Caki2 (cell line): Measurements from ENCODE around the gene DDC. TPM values are rescaled to one million over a fixed set of nuclear protein-coding genes. Genes with fewer than 3 reads are reported as not detected.
A peak's percentile ranks its signal among the peaks of the same experiment; 100 is the strongest.
"Not testable (repeated sequence)": the region's sequence is repeated elsewhere in the genome, so short reads cannot be mapped to it uniquely, and the experiment has no call there.

Source experiments
- DNase-seq: peaks from one replicate; pipeline ENCODE4 v3.0.0-alpha.2; 2015; ENCODE audit warnings: low read depth
- in situ Hi-C: cut with HindIII; loops from 2 replicates; pipeline ENCODE4 v1.10.0; 2016; ENCODE audit warnings: low sequenced_read_pairs, low pct_unique_long_range_greater_than_20kb, mixed read lengths
- total RNA-seq: library from RNA; depleted of rRNA; stranded (reverse); fragments of >200 nt; shearing (Covaris generic); gene quantifications from 2 replicates; pipeline ENCODE4 v1.2.3, GENCODE V29; 2014; ENCODE audit warnings: low replicate concordance

Gene DDC
- total RNA-seq, 1 experiment from 2014 or later, result 4.4 TPM

DNA sequence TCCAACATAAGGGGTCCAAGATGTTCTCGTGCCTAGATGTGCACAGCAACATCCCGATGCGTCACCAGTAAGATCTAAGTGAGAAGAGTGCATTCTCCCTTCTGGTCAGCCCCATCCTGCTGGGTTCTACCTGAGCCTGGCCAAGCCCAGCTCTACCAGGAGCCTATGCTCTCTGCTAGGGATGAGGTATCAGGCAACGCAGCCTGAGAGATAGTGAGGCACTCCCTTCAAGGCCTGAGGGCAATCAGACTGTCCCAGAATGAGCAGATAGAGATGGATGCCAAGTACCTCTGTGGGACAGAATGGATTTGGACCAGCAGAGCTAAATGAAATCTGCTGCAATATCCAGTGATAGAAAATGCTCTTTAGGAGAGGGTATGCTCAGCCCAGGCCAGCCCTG is 26.7 kb downstream of the DDC start:
- in situ Hi-C loops, result no loop called here

DNA sequence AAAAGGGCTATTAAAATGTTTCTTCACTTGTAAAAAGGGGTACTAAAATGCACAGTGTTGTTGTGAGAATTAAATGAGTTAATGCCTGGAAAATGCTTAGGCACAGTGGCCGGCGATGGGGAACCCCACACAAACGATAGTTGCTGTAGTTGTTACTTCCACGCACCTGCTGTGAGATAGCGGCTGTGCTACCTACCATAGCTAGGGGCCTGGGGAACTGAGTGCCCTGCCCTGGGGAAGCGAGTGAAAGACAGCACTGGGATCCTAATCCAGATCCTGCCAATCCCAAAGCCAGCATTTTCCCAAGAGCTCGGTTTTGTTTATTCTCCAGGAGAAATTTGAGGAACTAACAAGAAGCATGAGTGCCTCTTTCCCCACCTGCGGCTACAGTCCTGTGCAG is 27.8 kb downstream of the DDC start:
- in situ Hi-C loops, result no loop called here
- no peak for DNase-seq

More for the DNA sequence above, 26.7 kb downstream of the DDC start:
- DNase-seq, result no peak

DNA sequence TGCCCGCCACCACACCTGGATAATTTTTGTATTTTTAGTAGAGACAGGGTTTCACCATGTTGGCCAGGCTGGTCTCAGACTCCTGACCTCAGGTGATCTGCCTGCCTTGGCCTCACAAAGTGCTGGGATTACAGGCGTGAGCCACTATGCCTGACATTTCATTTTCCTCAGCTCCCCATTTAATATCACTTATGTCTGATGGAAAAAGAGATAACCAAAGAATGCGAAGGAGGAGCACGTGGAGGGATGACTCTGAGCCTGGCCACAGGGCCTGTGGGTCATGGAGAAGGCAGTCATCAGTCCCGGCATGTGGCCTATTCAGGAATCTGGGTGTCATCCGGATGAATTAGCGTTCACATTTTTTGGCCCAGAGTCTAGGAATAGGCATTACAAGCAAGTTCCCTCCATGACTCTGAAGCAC is 29.9 kb downstream of the DDC start:
- in situ Hi-C loops, result not testable (repeated sequence)
- DNase-seq, result peak; percentile 56

DNA sequence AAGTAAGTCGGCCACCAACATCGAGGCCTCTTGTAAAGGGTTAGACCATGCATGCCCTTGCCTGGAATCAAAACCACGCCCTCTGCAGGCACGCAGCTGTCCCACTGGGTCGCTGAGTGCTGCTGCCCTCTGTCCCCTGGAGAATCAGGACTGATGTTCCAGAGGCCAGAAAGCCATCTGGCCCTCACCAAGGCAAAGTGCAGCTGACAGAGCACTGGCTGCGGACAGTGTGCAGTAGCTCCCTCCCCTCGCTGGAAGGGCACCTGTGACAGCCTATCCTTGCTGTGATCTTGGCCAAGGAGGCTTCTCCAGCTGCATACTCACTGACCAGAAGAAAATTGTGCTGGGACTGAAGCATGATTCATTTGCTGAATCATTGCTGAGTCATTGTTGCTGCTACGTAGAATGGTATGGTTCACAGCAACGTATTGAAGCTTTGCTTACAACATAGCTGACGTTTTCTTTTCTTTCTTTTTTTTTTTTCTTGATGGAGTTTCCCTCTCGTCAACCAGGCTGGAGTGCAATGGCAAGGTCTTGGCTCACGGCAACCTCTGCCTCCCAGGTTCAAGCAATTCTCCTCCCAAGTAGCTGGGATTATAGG is 30.4 kb downstream of the DDC start:
- in situ Hi-C loops, result no loop called here
- DNase-seq, result peak; percentile 98

DNA sequence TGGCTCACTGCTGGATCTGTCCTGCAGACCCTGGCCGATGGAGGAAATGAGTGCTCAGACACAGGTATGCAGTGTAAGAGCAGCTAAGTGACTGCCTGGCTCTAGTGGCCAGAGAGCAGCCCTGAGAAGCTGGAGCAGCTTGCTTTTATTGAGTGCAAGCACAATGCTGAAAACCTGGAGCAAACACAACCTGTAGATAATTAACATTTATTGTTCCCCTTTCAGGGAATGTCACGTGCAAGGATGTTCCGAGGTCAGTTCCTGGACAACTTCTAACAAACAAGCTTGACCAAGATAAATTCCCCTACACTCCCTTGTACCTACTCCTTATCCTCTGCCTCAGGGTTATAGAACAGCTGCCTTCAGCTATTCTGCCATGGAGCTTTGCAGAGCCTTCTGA is 31.3 kb downstream of the DDC start:
- peak; percentile 75 for DNase-seq
- in situ Hi-C loops, result no loop called here

DNA sequence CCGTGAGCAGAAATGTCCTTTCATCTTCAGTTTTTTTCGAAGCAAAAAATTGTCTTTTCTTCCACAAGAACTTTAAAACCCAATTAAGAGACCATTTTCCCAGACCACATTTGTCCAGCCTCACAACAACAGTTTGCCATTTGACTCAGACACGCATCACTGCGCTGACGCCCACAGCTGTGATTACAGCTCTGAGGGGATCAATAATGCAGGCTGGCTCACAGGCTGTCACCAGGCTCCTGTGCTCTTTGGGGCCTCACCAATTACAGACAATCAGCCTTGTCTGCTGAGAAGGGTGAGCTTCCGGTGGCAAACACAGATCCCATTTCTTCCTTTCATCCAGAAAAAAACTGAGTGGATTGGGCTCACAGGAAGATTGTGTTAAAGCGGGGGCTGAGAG is 33.3 kb downstream of the DDC start:
- DNase-seq, result no peak
- in situ Hi-C loops, result no loop called here

DNA sequence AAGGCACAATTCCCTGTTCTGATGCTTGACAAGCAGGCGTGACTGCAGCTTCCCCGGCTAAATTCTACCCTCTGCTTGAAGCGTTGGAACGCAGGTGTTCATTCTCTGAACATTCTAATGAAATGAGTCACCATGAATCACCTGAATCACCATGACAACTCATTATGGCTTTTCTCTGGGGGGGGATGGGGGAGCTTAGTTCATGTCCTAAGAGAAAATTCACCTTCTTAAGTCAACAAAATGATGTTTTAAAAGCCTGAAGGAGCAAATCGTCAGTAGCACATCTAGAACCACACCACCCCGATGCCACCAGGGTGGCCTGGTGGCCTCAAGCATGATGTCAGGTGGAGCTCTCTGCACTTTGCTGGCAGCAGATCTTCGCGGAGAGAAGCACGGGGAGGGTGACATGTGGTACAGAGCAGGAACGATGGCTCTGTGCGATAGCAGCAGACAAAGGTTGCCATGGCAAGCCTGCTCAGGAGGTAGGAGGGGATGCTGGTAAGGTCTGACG is 33.7 kb downstream of the DDC start:
- in situ Hi-C loops, result no loop called here

DNA sequence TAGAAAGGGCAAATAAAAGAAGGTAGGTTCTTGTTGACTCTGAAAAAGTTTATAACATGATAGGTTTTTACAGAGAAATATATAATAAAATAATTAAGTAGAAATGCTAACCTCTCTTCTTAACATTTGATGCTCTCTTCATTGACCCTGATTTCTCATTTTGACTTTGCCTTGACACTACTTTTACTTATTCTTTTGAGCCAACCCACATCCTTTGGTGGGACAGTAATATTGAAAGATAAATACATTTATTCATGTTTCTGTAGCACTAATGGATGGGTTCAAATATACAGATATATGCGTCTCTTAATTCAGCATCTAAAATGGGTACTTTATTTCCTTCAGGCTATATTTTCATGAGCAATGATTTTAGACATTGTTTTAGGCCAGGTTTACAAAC is 34.4 kb downstream of the DDC start:
- in situ Hi-C loops, result no loop called here
- no peak for DNase-seq

More for the DNA sequence above, 33.7 kb downstream of the DDC start:
- DNase-seq, result peak; percentile 89

DNA sequence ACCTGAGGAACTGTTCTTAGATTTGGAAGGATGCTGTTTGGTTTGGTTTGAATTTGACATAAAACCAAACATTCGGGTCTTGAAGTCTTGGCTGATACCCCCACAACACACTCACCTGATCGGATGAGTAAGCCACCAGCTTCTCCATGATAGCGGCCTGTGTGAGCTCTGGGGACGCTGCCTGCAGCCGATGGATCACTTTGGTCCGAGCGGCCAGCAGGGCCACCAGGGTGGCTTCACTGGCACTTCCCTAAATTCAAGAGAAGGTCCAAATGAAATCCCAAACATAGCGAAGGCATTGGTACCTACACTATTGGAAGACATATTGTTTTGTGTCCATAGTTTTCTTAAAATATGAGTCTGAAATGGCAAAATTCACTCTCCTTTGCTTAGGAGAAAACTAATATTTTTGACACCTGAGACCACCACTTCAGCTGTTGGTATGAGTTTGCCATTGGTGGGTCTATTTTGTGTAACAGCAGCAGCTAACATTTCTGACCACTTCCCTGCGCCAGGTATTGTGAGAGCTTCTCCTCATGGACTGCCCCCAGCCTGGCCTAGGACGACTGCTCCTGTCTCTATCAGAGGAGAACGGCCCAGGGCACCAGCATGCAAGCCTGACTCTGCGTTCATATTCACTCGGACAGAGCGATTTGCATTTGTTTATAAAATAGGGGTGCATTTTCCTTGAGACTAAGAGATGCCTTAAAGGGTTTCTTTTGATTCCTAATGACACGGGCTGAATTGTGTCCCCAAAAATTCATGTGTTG is 35.9 kb downstream of the DDC start:
- in situ Hi-C loops, result no loop called here
- no peak for DNase-seq

DNA sequence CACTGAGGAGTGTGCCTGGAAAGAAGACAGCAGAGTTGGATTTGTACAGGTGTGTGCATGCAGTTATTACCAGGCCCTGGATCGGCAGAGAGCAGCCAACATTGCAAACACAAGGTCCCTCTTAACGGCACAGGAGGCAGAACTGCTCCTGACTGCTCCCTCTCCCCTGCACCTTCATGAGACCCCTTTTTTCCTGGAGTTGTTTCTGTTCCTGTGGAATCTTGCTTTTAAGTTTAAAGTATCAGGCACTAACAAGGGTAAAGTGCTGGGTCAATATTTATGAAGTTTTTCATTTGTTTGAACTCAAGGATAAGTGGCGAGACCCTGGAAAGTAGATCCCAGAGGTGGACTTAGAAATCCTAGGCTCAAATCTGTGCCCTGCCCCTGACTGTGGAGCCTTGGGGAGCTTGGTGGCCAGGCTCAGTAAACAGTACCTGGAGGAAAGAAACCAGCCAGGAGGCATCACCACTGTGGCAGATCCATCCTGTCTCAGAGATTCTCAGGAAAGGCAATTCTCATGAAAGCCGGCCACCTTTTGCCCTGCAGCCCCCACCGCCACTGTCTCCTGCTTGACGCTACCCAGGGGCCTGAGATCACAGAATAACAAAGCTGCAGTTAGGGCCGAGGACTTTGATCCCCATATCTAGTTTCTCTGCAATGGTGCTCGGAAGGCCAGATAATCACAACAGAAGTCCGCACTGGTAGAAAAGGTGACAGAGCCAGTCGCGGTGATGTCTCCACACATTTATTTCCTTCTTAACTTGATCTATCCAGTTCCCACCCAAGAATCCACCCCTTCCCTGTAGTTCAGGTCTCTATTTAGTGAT is 36.7 kb downstream of the DDC start:
- DNase-seq, result no peak
- in situ Hi-C loops, result no loop called here

DNA sequence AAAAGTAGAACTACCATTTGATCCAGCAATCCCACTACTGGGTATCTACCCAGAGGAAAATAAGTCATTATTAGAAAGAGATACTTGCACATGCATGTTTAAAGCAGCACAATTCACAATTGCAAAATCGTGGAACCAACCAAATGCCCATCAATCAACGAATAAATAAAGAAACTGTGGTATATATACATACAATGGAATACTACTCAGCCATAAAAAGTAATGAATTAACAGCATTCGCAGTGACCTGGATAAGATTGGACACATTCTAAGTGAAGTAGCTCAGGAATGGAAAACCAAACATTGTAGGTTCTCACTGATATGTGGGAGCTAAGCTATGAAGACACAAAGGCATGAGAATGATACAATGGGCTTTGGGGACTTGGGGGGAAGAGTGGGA is 45.9 kb downstream of the DDC start:
- DNase-seq, result not testable (repeated sequence)

DNA sequence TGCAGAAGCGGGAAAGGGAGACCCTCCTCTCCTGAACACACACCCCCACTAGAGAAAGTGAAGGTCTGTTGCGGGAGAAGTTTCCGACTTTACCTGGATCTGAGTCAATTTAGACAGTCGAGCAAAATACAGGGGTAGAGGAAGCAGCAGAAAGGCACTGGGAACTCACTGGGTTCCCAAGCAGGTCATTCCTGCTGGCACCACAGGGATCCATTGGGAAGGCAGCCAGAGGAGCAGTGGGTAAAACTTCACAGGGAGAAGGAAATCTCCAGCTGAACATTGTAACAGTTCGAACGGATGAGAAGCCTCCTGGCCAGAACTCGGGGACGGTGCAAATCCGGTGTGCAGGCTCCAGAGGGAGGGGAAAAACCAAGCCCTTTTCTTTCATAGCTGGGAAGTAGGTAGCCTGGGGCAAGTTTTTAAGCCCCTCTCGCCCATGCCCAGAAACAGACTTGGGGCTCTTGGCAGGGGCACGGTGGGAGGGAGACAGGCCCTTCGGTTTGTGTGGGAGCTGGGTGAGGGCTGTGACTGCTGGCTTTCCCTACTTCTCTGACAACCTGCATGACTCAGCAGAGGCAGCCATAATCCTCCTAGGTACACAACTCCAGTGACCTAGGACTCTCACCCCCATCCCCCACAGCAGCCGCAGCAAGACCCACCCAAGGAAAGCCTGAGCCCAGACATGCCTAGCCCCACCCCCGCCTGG is 51.9 kb downstream of the DDC start:
- no peak for DNase-seq
- in situ Hi-C loops, result no loop called here

More for the DNA sequence above, 45.9 kb downstream of the DDC start:
- in situ Hi-C loops, result not testable (repeated sequence)

DNA sequence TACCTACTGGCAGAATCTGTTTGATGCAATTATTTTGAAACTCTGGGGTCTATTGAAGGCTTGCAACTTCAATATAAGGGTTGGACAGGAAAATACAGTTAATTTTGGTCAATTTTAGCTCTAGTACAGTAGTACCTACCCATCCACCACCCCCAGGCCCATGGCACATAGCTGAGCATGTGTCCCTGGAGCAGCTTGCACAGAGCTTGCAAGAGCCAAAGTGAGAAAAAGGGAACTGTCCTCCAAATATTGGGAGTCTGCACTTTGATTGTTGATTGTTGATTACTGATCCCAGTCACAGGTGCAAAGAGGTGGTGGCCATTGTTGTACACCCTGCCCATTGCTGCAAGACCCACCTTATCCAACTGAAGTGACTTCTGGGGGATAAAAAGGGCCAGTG is 52.8 kb downstream of the DDC start:
- DNase-seq, result no peak
- in situ Hi-C loops, result no loop called here

DNA sequence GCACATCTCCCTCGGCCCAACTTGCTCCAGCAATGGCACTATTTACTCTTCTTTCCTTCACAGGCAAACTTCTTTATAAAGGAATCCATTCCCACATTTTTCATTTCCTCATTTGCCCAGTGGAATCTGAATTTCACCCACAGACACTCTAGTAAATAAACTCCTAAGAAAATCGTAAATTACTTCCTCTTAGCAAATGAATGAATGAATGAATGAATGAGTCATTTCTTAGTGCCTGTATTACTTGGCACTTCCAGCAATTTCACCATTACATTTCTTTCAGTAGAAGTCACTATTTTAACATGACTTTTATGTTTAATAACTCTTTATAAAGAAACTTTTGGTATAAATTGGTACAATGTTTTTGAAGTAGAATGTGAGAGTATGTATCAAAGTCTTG is 55.7 kb downstream of the DDC start:
- in situ Hi-C loops, result no loop called here
- DNase-seq, result peak; percentile 21

DNA sequence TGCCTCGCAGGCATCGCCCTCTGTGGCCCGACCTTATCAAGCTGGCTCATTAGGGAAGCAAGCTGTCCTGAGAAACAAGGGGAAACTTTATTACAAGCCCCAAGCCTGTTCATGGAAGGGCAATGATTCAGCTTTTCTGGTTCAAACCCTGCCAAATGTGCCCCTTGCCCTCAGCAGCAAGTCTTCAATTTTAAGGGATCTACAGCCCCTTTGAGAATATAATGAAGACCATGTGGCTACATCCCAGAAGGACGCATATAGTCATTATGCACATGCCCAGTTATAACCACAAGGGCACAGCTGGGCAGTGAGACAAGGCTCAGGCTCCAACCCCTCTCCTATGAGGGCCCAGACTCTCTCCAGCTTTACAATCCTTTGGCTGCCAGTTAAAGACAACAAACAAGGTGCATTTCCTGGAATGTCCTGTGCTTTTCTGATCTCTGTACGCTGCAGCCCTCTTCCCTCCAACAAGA is 56.7 kb downstream of the DDC start:
- no peak for DNase-seq
- in situ Hi-C loops, result no loop called here

DNA sequence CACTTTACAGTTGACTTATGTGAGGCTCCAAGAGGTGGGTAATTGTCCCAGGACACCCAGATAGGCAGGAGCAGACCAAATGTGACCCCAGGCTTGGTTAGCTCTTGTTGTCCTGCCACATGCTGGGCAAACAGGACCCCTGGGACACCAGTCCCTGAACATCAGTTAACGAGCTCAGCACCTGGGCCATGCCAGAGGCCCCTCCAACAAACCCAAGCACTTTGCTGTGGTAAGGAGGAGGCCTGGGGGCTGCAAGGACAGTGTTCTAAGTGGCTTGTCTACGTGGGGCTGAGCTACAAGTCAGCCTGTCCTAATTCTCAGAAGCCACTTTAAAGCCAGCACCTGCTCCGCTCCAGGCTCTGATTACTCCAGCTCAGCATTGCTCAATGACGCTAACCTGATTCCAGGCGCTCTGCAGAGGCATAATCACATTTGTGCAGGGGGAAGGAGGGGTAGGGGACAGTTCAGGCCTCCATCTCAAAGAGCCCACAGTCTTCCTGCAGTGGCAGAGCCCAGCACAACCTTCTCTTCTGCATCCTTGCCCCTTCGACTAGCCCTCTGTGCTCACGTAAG is 57.2 kb downstream of the DDC start:
- in situ Hi-C loops, result no loop called here
- no peak for DNase-seq

DNA sequence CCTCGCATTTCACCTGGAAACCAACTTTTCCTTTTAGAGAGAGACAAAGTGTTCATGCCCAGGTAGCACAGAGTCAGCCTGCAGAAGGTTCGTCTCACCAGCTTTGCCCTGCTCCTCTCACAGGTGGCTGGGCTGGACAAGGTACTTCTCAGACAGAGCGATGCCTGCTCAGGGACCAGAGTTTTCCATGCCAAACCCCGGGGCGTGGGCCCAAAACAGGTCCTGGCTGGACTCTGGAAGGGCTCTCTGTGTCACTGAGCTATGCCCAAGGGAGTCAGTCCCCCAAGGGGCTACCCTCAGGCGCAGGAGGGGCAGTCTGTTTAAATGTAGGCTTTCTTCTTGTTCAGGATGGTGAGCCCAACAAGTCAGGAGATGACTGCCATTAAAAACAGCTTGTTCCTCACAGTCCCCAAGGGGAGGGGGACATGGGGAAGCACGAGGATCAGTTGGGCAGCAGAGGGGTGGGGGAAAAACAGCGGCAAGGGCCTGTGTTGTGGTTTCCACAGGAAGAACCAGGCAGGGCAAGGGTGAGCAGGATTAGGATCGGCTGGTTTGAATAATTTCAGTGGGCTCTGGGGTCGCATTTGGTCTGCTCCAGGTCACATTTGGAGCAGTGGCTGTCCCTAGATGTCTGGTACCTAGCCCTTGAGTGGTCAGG is 59.5 kb downstream of the DDC start:
- no peak for DNase-seq
- in situ Hi-C loops, result no loop called here
